GM10248 (cell line): Measurements from ENCODE around the gene MOV10L1.

Experiments used
- CTCF ChIA-PET: fragments of 300-600 bp; sonication (Branson Sonifier 250); formaldehyde crosslinking; extraction: SDS; loops from one replicate; lab custom pipeline; 2021; ENCODE audit warnings: antibody characterized with exemption; lab: Yijun Ruan, JAX
- POLR2A ChIA-PET: fragments of 350-650 bp; sonication (Branson Sonifier 250); formaldehyde crosslinking; extraction: SDS; loops from one replicate; lab custom pipeline; 2020; ENCODE audit warnings: antibody characterized with exemption; lab: Yijun Ruan, JAX
- DNase-seq: peaks from one replicate; pipeline ENCODE4 v3.0.0; 2012; ENCODE audit errors: extremely low spot score
- CTCF ChIP-seq: IDR thresholded peaks from 2 replicates; pipeline ENCODE4 v1.5.1; 2012; ENCODE audit warnings: mild to moderate bottlenecking, low read depth; ENCODE audit errors: extremely low read depth, missing control alignments, control extremely low read depth

Gene MOV10L1

GRCh38 chr22:50072714-50073538 lies 16.9 kb upstream of the MOV10L1 start:
- POLR2A ChIA-PET = no interaction called here

GRCh38 chr22:50074056-50074455 lies 15.8 kb upstream of the MOV10L1 start:
- TF ChIP-seq CTCF = no peak
- ChIA-PET POLR2A (no interaction called here), CTCF (no interaction called here)
- DNase-seq = no peak

More at GRCh38 chr22:50072714-50073538, 16.9 kb upstream of the MOV10L1 start:
- CTCF ChIA-PET = interaction anchor here (0.8 to 1.2 kb wide), 2 partner anchors 9 kb away, joined by 3 read pairs; no protein-coding TSS in a partner anchor
- TF ChIP-seq CTCF = no peak
- no peak for DNase-seq

GRCh38 chr22:50074551-50075530 lies 15.0 kb upstream of the MOV10L1 start:
- no peak for TF ChIP-seq CTCF
- CTCF ChIA-PET = no interaction called here
- POLR2A ChIA-PET = no interaction called here
- DNase-seq = no peak

- TF ChIP-seq CTCF = no peak
- DNase-seq = no peak
- ChIA-PET CTCF (interaction anchor here (0.9 kb wide), 1 partner anchor 15 kb away, joined by 3 read pairs; no protein-coding TSS in a partner anchor), POLR2A (no interaction called here)
Measured at GRCh38 chr22:50076646-50077535, 12.9 kb upstream of the MOV10L1 start.

- no peak for DNase-seq
- ChIA-PET POLR2A (no interaction called here), CTCF (interaction anchor here (0.9 kb wide), 1 partner anchor 14 kb away, joined by 3 read pairs; no protein-coding TSS in a partner anchor)
- no peak for TF ChIP-seq CTCF
Measured at GRCh38 chr22:50078246-50078645, 11.6 kb upstream of the MOV10L1 start.
